Measurements from ENCODE around the gene ADAMTS12.

DNA sequence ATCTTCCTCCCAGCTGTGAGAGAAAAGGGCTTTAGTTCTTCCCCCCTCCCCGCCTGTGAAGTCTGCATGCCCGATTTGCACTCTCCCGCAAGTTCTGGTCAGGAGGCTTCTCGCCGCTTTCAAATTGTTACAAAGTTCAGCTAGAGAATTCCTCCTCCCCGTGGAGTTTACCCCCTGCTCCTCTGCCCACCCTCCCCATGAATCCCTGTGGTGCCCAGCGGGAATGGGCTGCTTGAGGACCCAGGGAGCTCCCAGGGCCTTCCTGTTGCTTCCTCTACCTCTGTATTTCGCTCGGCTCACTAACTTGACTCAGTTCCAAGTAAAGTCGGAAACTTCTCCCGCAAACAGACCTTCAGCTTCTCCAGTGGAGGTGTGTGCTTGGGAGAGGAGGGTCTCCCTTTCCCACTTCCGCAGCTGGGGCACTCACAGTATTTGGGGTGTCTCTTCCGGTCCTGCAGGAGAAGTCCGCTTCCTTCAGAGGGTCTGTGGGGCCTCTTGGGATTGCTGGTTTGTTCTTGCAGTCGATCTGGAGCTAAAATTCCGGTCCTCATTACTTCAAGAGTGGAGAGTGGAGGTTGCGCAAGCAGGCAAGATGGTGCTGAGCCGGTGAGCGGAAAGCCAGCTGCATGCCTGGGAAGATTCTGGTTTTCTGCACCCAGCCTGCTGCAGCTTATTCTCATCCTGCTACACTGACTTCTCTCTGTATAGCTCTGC, 97.8 kb downstream of the ADAMTS12 start:
- TF ChIP-seq, protein P1, sequence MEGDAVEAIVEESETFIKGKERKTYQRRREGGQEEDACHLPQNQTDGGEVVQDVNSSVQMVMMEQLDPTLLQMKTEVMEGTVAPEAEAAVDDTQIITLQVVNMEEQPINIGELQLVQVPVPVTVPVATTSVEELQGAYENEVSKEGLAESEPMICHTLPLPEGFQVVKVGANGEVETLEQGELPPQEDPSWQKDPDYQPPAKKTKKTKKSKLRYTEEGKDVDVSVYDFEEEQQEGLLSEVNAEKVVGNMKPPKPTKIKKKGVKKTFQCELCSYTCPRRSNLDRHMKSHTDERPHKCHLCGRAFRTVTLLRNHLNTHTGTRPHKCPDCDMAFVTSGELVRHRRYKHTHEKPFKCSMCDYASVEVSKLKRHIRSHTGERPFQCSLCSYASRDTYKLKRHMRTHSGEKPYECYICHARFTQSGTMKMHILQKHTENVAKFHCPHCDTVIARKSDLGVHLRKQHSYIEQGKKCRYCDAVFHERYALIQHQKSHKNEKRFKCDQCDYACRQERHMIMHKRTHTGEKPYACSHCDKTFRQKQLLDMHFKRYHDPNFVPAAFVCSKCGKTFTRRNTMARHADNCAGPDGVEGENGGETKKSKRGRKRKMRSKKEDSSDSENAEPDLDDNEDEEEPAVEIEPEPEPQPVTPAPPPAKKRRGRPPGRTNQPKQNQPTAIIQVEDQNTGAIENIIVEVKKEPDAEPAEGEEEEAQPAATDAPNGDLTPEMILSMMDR (conservative IDR thresholded peaks at IDR 0.05; ENCODE audit: low read depth in 2 of 2), result no peak
- TF ChIP-seq EZH2 (IDR thresholded peaks at IDR 0.05; ENCODE audit: low read depth, unreplicated experiment), result no peak
- no peak for TF ChIP-seq POLR2AphosphoS5 (IDR thresholded peaks at IDR 0.05; ENCODE audit: low read depth)
- TF ChIP-seq CREB1 (CRISPR knock-in tag; IDR thresholded peaks at IDR 0.05; ENCODE audit: low read depth), result no peak

All from GM23338 (cell line).